ENCODE measurements around the gene NME3.
"Not testable (repeated sequence)": the region's sequence is repeated elsewhere in the genome, so short reads cannot be mapped to it uniquely, and the experiment has no call there.

Gene NME3

GRCh38 chr16:1800701-1801100 is 29.4 kb upstream of the NME3 start:
- DNase-seq = no peak
- no peak overlapping the region for H3K27ac ChIP-seq
- no peaks in the 10 kb centered on the region for H3K27me3 ChIP-seq (replicated peaks)
- TF ChIP-seq CTCF (IDR thresholded peaks at IDR 0.05; ENCODE audit: low read depth, low read length, missing control alignments) = no peak
- no peaks in the 10 kb centered on the region for H3K36me3 ChIP-seq (replicated peaks)
- in situ Hi-C loops (cut with HindIII; ENCODE audit: low pct_ligation_motif_present, low sequenced_read_pairs) = no loop called here
- no peak overlapping the region for H3K4me3 ChIP-seq (ENCODE audit: low read depth, low read length)

- H3K36me3 ChIP-seq (replicated peaks); in situ Hi-C loops (cut with HindIII; ENCODE audit: low pct_ligation_motif_present, low sequenced_read_pairs); H3K27me3 ChIP-seq (replicated peaks); H3K27ac ChIP-seq; H3K4me3 ChIP-seq (ENCODE audit: low read depth, low read length); DNase-seq: not testable (repeated sequence)
These were observed 27.9 kb upstream of the NME3 start for GRCh38 chr16:1799263-1799662.

DNA sequence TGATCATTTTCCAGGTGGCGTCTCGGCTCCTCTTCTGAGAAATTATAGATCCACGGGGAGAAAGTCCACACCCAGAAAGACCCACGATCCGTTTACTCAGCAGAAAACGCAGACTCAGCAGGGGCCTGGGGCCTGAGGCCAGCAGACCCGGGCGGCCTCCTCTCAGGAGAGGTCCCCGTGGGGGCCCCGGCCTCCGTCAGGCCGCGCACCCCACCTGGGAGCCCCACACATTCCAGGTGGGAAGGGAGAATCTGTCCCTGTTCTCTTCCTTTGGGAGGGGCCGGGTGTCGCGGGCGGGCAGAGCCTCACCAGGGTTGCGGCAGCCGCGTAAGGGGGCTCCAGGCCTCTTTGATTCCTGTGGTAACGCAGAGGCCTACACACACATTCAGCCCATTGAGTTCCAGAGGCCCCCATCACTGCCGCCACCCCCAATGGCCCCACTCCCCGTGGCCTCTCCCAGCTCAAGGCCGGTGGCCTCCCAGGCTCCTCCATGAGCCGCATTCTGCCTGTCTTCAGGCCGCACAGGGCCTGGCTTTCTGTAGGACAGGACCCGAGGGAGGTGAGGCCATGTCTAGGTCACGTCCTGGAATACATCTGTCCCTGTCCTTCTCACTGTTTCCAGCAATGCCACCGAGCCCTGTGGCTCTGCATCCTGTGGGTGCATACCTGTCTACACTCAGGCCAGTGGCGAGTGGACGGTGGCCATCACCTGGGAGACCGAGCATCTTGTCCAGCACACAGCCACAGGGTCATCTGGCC is 23.7 kb upstream of the NME3 start:
- Histone ChIP-seq H3K27ac (no peak overlapping the region), H3K36me3 (replicated peaks) (peaks cover 4% of the 10 kb centered on the region), H3K4me3 (ENCODE audit: low read depth, low read length) (no peak overlapping the region), H3K27me3 (replicated peaks) (no peaks in the 10 kb centered on the region)
- in situ Hi-C loops (cut with HindIII; ENCODE audit: low pct_ligation_motif_present, low sequenced_read_pairs) = no loop called here
- no peak for DNase-seq
- no peak for TF ChIP-seq CTCF (IDR thresholded peaks at IDR 0.05; ENCODE audit: low read depth, low read length, missing control alignments)

DNA sequence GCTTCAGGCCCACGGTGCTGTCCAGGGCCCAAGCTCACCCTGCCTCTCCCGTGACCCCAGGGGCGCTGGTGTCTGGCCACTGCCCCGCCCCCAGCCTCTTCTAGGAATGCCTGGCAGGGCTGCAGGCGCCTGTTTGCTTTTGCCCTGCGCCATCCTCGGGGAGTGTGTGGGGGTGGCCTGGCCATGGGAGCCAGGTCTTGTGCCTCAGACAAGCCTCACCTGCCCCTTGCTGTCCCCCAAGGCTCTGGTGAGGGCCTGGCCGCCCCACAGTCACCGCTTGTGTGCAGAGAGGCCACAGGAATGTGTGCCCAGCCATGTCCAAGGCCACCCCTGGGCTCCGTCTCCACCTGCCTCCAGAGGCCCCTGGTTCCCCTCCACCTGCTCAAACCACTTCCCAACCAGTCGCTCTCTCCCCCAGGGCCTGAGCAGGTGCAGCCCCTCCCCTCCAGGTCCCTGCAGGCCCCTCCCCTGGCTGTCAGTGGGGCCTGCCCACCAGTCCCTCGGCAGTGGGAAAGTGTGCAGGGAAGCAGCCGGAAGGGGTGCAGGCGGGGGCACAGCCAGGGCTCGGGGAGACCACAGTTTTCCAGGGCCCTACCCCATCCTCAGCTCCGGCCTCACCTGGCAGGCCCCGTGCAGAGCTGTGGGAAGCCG is 23.0 kb upstream of the NME3 start:
- no peak for DNase-seq
- Histone ChIP-seq H3K27me3 (replicated peaks) (no peaks in the 10 kb centered on the region), H3K27ac (no peak overlapping the region), H3K4me3 (ENCODE audit: low read depth, low read length) (no peak overlapping the region), H3K36me3 (replicated peaks) (peaks cover 4% of the 10 kb centered on the region)
- no peak for TF ChIP-seq CTCF (IDR thresholded peaks at IDR 0.05; ENCODE audit: low read depth, low read length, missing control alignments)
- in situ Hi-C loops (cut with HindIII; ENCODE audit: low pct_ligation_motif_present, low sequenced_read_pairs) = no loop called here

DNA sequence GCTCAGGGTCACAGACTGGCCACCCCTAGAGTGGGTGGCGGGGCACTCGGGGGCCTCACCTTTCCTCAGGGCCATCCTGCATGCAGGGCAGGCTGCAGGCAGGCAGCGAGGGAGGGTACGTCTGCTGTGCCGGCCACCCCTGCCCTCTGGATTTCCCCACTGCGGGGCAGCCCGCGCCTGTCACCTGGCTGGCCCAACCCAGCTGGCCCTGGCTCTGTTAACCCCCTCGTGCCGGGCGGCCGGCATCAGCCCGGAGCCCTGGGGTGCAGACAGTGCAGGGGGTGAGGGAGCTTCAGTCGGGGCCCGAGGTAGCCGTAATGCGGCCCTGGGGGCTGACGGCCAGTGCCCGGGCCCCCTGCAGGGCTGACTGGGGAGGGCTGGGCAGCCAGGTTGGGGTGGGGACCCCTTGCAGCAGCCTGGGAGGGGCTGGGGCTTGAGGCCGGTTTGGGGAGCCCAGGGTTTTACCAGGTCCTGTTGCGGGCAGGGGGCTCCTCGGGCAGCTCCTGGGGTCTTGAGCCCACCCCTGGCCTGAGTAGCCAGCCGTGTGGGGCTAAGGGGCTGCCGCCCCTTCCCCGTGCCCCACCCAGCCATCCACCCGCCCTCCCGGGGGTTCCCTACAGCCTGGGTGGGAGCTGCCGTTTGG is 22.4 kb upstream of the NME3 start, which contains the start of gene IGFALS:
Gene IGFALS, minus strand, starts transcription at position 128 of the 643 bp plus-strand sequence. Its CDS starts 53 bp downstream, at position 75.
- H3K4me3 ChIP-seq (ENCODE audit: low read depth, low read length) = no peak within 1 kb of the TSS
- H3K36me3 ChIP-seq (replicated peaks) = peaks cover 8% of the 10 kb centered on the region
- no peaks in the 10 kb centered on the region for H3K27me3 ChIP-seq (replicated peaks)
- in situ Hi-C loops (cut with HindIII; ENCODE audit: low pct_ligation_motif_present, low sequenced_read_pairs) = no loop called here
- no peak for DNase-seq
- TF ChIP-seq CTCF (IDR thresholded peaks at IDR 0.05; ENCODE audit: low read depth, low read length, missing control alignments) = no peak
- H3K27ac ChIP-seq = no peak within 1 kb of the TSS

GRCh38 chr16:1792836-1793577 is 21.7 kb upstream of the NME3 start:
- in situ Hi-C loops (cut with HindIII; ENCODE audit: low pct_ligation_motif_present, low sequenced_read_pairs) = no loop called here
- Histone ChIP-seq H3K27ac (no peak overlapping the region), H3K27me3 (replicated peaks) (no peaks in the 10 kb centered on the region), H3K4me3 (ENCODE audit: low read depth, low read length) (no peak overlapping the region), H3K36me3 (replicated peaks) (peaks cover 15% of the 10 kb centered on the region)
- no peak for TF ChIP-seq CTCF (IDR thresholded peaks at IDR 0.05; ENCODE audit: low read depth, low read length, missing control alignments)
- DNase-seq = no peak
